GM12892 (cell line): ENCODE measurements around the gene MCC.

Source experiments
- DNase-seq: peaks from one replicate; pipeline ENCODE4 v3.0.0; 2011; ENCODE audit not compliant: insufficient read length
- FAIRE-seq: peaks from 2 replicates; lab custom pipeline; 2011; peaks lifted over from hg19 to GRCh38; lab: Jason Lieb, UNC
- POLR2A ChIP-seq: IDR thresholded peaks from 2 replicates; pipeline ENCODE4 v1.6.1; 2011; ENCODE audit warnings: low read depth, low read length, control low read depth
- POLR2AphosphoS5 ChIP-seq: IDR thresholded peaks from 2 replicates; pipeline ENCODE4 v1.6.1; 2011; ENCODE audit warnings: low read depth, low read length, control low read depth
- TAF1 ChIP-seq: IDR thresholded peaks from 2 replicates; pipeline ENCODE4 v1.6.1; 2011; ENCODE audit warnings: low read depth, mild to moderate bottlenecking, control low read depth, low read length, borderline replicate concordance

MCC gene

DNA sequence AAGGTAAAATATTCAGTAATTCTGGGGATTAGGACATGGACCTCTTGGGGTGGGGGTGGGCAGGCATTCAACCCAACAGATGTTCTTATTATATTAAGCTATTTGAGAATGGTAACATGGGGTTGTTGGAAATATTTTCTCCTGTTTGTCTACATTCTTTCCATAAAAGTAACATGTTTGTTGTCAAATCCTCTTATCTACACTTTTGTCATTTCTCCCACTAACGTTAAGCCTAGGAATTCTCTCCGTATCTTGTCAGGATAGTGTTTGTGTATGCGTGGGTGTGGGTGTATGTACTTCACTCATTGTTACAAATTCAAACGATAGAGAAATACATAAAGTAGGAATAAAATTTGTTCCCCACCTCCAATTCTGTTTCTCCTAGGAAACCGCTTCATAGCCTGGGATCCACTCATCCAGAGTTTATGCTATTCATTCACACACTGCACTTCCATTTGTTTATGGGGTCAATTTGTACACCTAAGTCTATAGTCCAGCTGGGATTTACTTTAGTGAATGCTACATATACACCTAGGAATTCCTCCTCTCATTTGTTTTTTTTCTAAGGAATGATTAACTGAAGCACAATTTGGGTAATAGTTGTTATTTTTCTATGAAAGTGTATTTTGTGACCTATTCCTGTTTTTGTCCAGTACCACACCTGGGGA lies 294.8 kb downstream of the MCC start:
- no peak for FAIRE-seq
- TF ChIP-seq TAF1 (no peak), POLR2A (no peak), POLR2AphosphoS5 (no peak)
- DNase-seq: no peak

- TF ChIP-seq POLR2AphosphoS5: no peak
- no peak for TF ChIP-seq TAF1
- DNase-seq (no peak), FAIRE-seq (no peak)
Measured at GRCh38 chr5:113192541-113192940, 295.7 kb downstream of the MCC start.

GRCh38 chr5:113190347-113190746 lies 297.9 kb downstream of the MCC start:
- TF ChIP-seq POLR2AphosphoS5: no peak
- TF ChIP-seq POLR2A: no peak
- TF ChIP-seq TAF1: no peak
- no peak for DNase-seq
- FAIRE-seq: no peak

GRCh38 chr5:113189291-113189690 lies 299.0 kb downstream of the MCC start:
- TF ChIP-seq POLR2AphosphoS5 (no peak), POLR2A (no peak), TAF1 (no peak)
- no peak for DNase-seq
- no peak for FAIRE-seq

- FAIRE-seq: no peak
- no peak for TF ChIP-seq TAF1
- TF ChIP-seq POLR2A: no peak
- no peak for TF ChIP-seq POLR2AphosphoS5
- DNase-seq: no peak
Measured at GRCh38 chr5:113188436-113188835, 299.8 kb downstream of the MCC start.

DNA sequence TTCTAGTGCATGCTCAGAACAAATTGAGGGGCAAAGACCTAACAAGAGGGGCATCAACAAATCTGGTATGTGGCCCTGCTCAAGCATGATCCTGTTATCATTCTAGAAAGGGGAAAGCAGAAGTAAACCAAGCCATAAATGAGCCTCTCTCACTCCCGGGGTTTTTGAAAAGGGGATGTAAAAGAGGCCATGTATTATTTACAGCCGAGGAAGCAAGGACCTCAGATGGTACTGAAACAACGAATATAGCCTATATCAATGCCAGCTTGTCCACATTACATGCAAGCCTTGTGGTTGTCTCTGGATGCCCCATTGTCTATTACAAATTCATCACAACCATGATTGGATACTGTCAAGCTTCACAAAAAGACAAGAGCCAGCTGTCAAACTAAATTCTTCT lies 300.3 kb downstream of the MCC start:
- TF ChIP-seq TAF1: no peak
- no peak for TF ChIP-seq POLR2AphosphoS5
- TF ChIP-seq POLR2A: no peak
- DNase-seq (no peak), FAIRE-seq (peak; percentile 9)

- TF ChIP-seq POLR2AphosphoS5 (no peak), POLR2A (no peak), TAF1 (no peak)
- DNase-seq: no peak
- no peak for FAIRE-seq
Measured at GRCh38 chr5:113186061-113186460, 302.2 kb downstream of the MCC start.

DNA sequence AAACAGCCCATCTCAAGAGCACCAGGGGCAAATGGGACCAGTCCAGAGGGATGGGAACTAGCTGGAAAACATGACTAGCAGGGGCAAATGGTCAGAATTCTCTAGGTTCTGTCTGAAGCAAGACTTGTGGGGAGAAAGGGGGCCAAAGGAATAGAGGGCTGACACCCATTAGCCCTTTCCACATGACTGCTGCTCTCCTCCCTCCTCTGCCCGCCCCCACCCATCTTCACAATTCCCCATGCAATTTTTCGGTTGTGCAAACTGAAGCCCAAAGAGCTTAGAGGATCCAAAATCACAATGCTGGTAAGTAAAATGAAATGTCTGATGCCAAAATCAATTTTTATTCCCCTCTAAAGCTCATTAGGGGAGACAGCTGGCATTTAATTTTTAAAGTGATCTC lies 304.6 kb downstream of the MCC start:
- DNase-seq (no peak), FAIRE-seq (no peak)
- no peak for TF ChIP-seq POLR2A
- no peak for TF ChIP-seq TAF1
- no peak for TF ChIP-seq POLR2AphosphoS5

DNA sequence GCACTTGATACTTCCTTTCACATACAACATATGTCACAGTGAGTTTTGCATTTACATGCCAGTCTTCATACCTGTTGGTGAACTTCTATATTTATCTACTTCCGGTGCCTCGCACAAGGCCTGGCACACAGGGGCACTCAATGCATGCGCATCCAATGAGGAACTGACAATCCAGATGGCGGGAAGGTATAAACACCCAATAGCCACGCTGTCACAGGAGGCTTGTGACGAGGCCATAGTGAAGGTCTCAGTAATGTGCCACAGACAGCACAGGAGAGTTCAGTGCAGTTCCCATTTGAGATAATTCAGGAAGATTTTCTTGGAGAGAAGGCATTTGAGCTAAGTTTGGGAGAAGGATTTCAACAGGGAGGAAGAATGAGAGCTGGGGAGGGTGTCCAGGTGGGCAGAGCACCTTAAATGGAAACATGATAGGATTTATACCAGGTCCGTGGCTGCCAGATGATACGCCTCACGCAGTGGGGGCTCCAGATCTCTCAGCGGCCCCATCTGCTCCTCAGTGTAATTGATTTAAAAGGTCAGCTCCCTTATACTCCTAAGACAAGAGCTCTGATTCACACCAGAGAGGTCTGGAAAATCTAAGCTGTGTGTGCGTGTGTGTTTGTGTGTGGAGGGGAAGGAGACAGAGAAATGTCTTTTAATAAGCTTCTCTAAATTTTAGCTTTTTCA lies 305.5 kb downstream of the MCC start:
- FAIRE-seq: no peak
- no peak for TF ChIP-seq POLR2A
- TF ChIP-seq POLR2AphosphoS5: no peak
- no peak for TF ChIP-seq TAF1

GRCh38 chr5:113181853-113182490 lies 306.3 kb downstream of the MCC start:
- DNase-seq: no peak

More for the DNA sequence above, 305.5 kb downstream of the MCC start:
- DNase-seq: no peak

DNA sequence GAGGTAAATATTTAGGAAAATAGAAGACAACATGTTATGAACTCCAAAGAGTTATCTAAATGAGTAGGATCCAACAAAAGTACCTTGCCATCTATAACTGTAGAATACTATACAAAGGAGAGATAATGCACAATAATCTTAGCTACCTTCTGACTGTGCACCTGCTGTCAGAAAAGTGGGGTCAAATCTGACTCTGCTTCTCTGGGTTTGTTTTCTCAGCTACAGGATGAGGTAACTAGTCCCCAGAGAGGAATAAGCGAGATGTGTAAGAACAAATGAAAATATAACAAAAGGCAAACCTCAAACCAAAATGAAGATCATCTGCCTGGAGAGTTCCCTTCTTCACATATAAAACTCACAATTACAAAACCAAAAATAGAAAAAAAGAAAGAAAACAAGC lies 306.8 kb downstream of the MCC start:
- no peak for FAIRE-seq
- TF ChIP-seq TAF1 (no peak), POLR2AphosphoS5 (no peak), POLR2A (no peak)
- no peak for DNase-seq

More at GRCh38 chr5:113181853-113182490, 306.3 kb downstream of the MCC start:
- TF ChIP-seq POLR2AphosphoS5: no peak
- no peak for TF ChIP-seq POLR2A
- no peak for TF ChIP-seq TAF1
- no peak for FAIRE-seq

DNA sequence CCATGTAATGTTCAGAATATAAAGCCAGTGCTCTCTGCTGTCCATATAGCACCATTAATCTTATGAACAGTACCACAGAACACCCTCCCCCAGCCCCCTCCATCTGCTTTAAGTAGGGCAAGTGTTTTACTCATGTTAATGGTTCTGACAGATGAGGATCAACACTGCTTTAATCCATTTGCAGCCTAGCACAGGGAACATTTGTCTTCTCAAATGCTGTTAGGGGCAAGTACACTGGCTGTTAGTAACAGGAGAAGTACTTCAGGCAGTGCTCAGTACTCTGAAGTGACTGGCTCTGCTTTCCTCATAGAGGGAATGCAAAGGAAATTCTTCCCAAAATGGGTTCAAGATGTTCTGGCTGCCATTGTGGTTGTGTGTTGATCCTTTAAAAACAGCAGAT lies 309.1 kb downstream of the MCC start:
- no peak for FAIRE-seq
- no peak for TF ChIP-seq POLR2AphosphoS5
- no peak for TF ChIP-seq TAF1
- no peak for TF ChIP-seq POLR2A
- DNase-seq: no peak
